H1 (cell line): ENCODE data around the gene FOXO4. TPM values are rescaled to one million over a fixed set of nuclear protein-coding genes. Genes with fewer than 3 reads are reported as not detected.

Experiments used
- CTCF ChIA-PET: fragments of 300-600 bp; sonication (Branson Sonifier 250); formaldehyde crosslinking; loops from one replicate; lab custom pipeline; 2021; ENCODE audit not compliant: partially characterized antibody; lab: Charles Lee
- POLR2A ChIA-PET: fragments of 300-600 bp; sonication (Branson Sonifier 250); formaldehyde crosslinking; loops from one replicate; lab custom pipeline; 2021; ENCODE audit warnings: inconsistent platforms; ENCODE audit not compliant: partially characterized antibody; lab: Charles Lee
- DNase-seq, 2 experiments: peaks; one replicate each; pipeline versions ENCODE4 v3.0.0 to v3.0.0-alpha.2; 2010 to 2022; ENCODE audit warnings: low spot score in 2 of 2, low read depth in 1 of 2, mixed read lengths in 1 of 2
- FAIRE-seq: peaks from 2 replicates; lab custom pipeline; 2011; peaks lifted over from hg19 to GRCh38; lab: Jason Lieb, UNC
- H2AFZ ChIP-seq: 2 replicates; pipeline ENCODE4 v1.8.1; 2012; ENCODE audit warnings: low read length, inconsistent platforms
- H2AK5ac ChIP-seq: 2 replicates; pipeline ENCODE4 v1.6.1; 2013; ENCODE audit warnings: low read depth, low read length
- H2BK120ac ChIP-seq: replicated peaks from 2 replicates; pipeline ENCODE3; 2013; ENCODE audit warnings: low read depth, low read length, inconsistent platforms
- H2BK12ac ChIP-seq: 2 replicates; pipeline ENCODE4 v1.6.1; 2013; ENCODE audit warnings: low read depth, low read length
- H2BK15ac ChIP-seq: 2 replicates; pipeline ENCODE4 v1.6.1; 2013; ENCODE audit warnings: low read length
- H2BK20ac ChIP-seq: 2 replicates; pipeline ENCODE4 v1.6.1; 2013; ENCODE audit warnings: low read length
- H2BK5ac ChIP-seq: 2 replicates; pipeline ENCODE4 v1.6.1; 2013; ENCODE audit warnings: low read depth, low read length
- H3K14ac ChIP-seq: 2 replicates; pipeline ENCODE4 v1.6.1; 2013; ENCODE audit warnings: inconsistent platforms; ENCODE audit not compliant: insufficient read length
- H3K18ac ChIP-seq: 2 replicates; pipeline ENCODE4 v1.6.1; 2013; ENCODE audit warnings: low read length; ENCODE audit errors: extremely low read depth
- H3K23ac ChIP-seq: 2 replicates; pipeline ENCODE4 v1.6.1; 2013; ENCODE audit warnings: inconsistent platforms; ENCODE audit not compliant: insufficient read length
- H3K23me2 ChIP-seq: 2 replicates; pipeline ENCODE4 v1.6.1; 2013; ENCODE audit warnings: low read depth, low read length
- H3K27ac ChIP-seq: 2 replicates; pipeline ENCODE4 v1.6.1; 2011; ENCODE audit warnings: low read depth, low read length, inconsistent platforms
- H3K27me3 ChIP-seq, 4 experiments: replicated peaks in 1 of 4; 1 replicate in 1 of 4; 2 replicates in 3 of 4; pipeline versions ENCODE4 v1.6.1 to v1.8.1; 2011 to 2013; ENCODE audit warnings: low read length in 3 of 4, mild to moderate bottlenecking in 3 of 4, inconsistent platforms in 2 of 4, mixed read lengths in 2 of 4, moderate library complexity in 1 of 4; ENCODE audit not compliant: control insufficient read depth in 3 of 4, insufficient read depth in 3 of 4; ENCODE audit errors: extremely low read depth in 1 of 4
- H3K36me3 ChIP-seq, 4 experiments: 2 replicates each; pipeline versions ENCODE4 v1.6.1 to v1.8.1; 2011 to 2013; ENCODE audit warnings: mild to moderate bottlenecking in 4 of 4, low read length in 3 of 4, moderate library complexity in 2 of 4, control low read depth in 1 of 4, inconsistent platforms in 1 of 4; ENCODE audit not compliant: insufficient read depth in 4 of 4, control insufficient read depth in 2 of 4
- H3K4ac ChIP-seq: replicated peaks from 2 replicates; pipeline ENCODE3; 2013; ENCODE audit warnings: low read length, low read depth, mixed read lengths, inconsistent platforms; ENCODE audit not compliant: insufficient read length
- H3K4me1 ChIP-seq, 4 experiments: replicated peaks in 1 of 4; 1 replicate in 1 of 4; 2 replicates in 3 of 4; pipeline versions ENCODE4 v1.6.1 to v1.8.1; 2011 to 2013; ENCODE audit warnings: low read length in 3 of 4, inconsistent platforms in 2 of 4, mixed read lengths in 1 of 4; ENCODE audit not compliant: insufficient read depth in 4 of 4, control insufficient read depth in 3 of 4
- H3K4me2 ChIP-seq, 2 experiments: 2 replicates each; pipeline versions ENCODE4 v1.6.1 to v1.8.1; 2011 to 2013; ENCODE audit warnings: low read depth in 2 of 2, low read length in 2 of 2, control low read depth in 1 of 2, inconsistent platforms in 1 of 2, mild to moderate bottlenecking in 1 of 2; ENCODE audit not compliant: insufficient read depth in 1 of 2
- H3K4me3 ChIP-seq, 4 experiments: fragments of 200-600, 300-600 bp in 1 of 4; sonication (generic), shearing (Covaris generic), sonication (Bioruptor Twin) in 1 of 4; 2 replicates each; pipeline versions ENCODE4 v1.5.1 to v1.8.1; 2011 to 2016; ENCODE audit warnings: low read length in 4 of 4, low read depth in 3 of 4, control low read depth in 2 of 4, inconsistent platforms in 2 of 4, mild to moderate bottlenecking in 2 of 4, mixed read lengths in 1 of 4, moderate library complexity in 1 of 4; ENCODE audit not compliant: insufficient read depth in 2 of 4; ENCODE audit errors: extremely low read depth in 1 of 4
- H3K56ac ChIP-seq: replicated peaks from 2 replicates; pipeline ENCODE3; 2013; ENCODE audit warnings: low read depth, mild to moderate bottlenecking, mixed read lengths, low read length, inconsistent platforms; ENCODE audit not compliant: insufficient read length
- H3K79me1 ChIP-seq: 2 replicates; pipeline ENCODE4 v1.6.1; 2013; ENCODE audit warnings: low read depth, low read length, control low read depth
- H3K79me2 ChIP-seq, 2 experiments: 2 replicates each; pipeline versions ENCODE4 v1.6.1 to v1.8.1; 2012 to 2013; ENCODE audit warnings: low read length in 2 of 2, mild to moderate bottlenecking in 2 of 2, inconsistent platforms in 1 of 2; ENCODE audit not compliant: insufficient read depth in 2 of 2, control insufficient read depth in 1 of 2
- H3K9ac ChIP-seq, 4 experiments: replicated peaks in 1 of 4; 1 replicate in 1 of 4; 2 replicates in 3 of 4; pipeline versions ENCODE4 v1.6.1 to v1.8.1; 2011 to 2013; ENCODE audit warnings: low read depth in 3 of 4, low read length in 3 of 4, control low read depth in 2 of 4, mild to moderate bottlenecking in 2 of 4, moderate library complexity in 2 of 4, inconsistent platforms in 1 of 4; ENCODE audit errors: extremely low read depth in 1 of 4
- H3K9me3 ChIP-seq, 2 experiments: 2 replicates each; pipeline versions ENCODE4 v1.6.1 to v1.8.1; 2012 to 2013; ENCODE audit warnings: mild to moderate bottlenecking in 2 of 2, moderate library complexity in 2 of 2, control low read depth in 1 of 2, inconsistent platforms in 1 of 2, low read depth in 1 of 2, low read length in 1 of 2, mixed read lengths in 1 of 2; ENCODE audit not compliant: insufficient read depth in 2 of 2
- H4K20me1 ChIP-seq, 2 experiments: replicated peaks in 1 of 2; 2 replicates each; pipeline versions ENCODE3 to v1.8.1; 2011 to 2013; ENCODE audit warnings: inconsistent platforms in 2 of 2, low read length in 2 of 2, mild to moderate bottlenecking in 1 of 2; ENCODE audit not compliant: insufficient read depth in 2 of 2, control insufficient read depth in 1 of 2
- H4K5ac ChIP-seq: 2 replicates; pipeline ENCODE4 v1.6.1; 2013; ENCODE audit warnings: low read length, low read depth, mixed read lengths, inconsistent platforms; ENCODE audit not compliant: insufficient read length
- H4K8ac ChIP-seq: 2 replicates; pipeline ENCODE4 v1.8.0; 2013; ENCODE audit warnings: mild to moderate bottlenecking, moderate library complexity, low read length, inconsistent platforms; ENCODE audit not compliant: insufficient read depth; ENCODE audit errors: extremely low read depth
- H4K91ac ChIP-seq: replicated peaks from 2 replicates; pipeline ENCODE3; 2013; ENCODE audit warnings: low read length, mixed read lengths, inconsistent platforms; ENCODE audit not compliant: insufficient read length
- CEBPB ChIP-seq: IDR thresholded peaks from 2 replicates; pipeline ENCODE4 v1.6.1; 2012; ENCODE audit warnings: low read depth, low read length
- SIX5 ChIP-seq: IDR thresholded peaks from 2 replicates; pipeline ENCODE4 v1.6.1; 2011; ENCODE audit warnings: mild to moderate bottlenecking, low read depth, low read length
- SP1 ChIP-seq: IDR thresholded peaks from 2 replicates; pipeline ENCODE4 v1.6.1; 2011; ENCODE audit warnings: low read depth, low read length
- WGBS, 2 experiments: shearing (Covaris generic) in 1 of 2; methylation state at CpG; one replicate each; pipeline versions ENCODE4 v1.1.6 to v1.1.7; 2013 to 2015; ENCODE audit warnings: low lambda C conversion rate in 2 of 2, mixed read lengths in 2 of 2, inconsistent platforms in 1 of 2, low coverage in 1 of 2, missing lambda C conversion rate in 1 of 2; ENCODE audit not compliant: insufficient replicate concordance in 2 of 2, insufficient coverage in 1 of 2, insufficient read length in 1 of 2; ENCODE audit errors: extremely low coverage in 1 of 2, missing lambda C conversion rate in 1 of 2; 5-methylcytosine and 5-hydroxymethylcytosine counted together
- polyA plus RNA-seq, 7 experiments: library from polyadenylated mRNA; depleted of rRNA in 3 of 7; stranded (reverse) in 5 of 7; unstranded in 2 of 7; fragments of >200 nt in 5 of 7; fragments of 200-250 nt in 2 of 7; gene quantifications; 1 replicate in 5 of 7; 2 replicates in 1 of 7; 4 replicates in 1 of 7; pipeline versions ENCODE4 v1.2.1 to v1.2.3, GENCODE V29; 2011 to 2013; ENCODE audit warnings: missing spikeins in 2 of 7, mixed read lengths in 2 of 7
- total RNA-seq: library from RNA; stranded (reverse); fragmentation: NEBNext Ultra II Directional; extraction: Animal tissue kit (Norgen Biotek cat#: 25700); gene quantifications from 2 replicates; pipeline ENCODE4 v1.2.1, GENCODE V29; 2021

The FOXO4 gene
- total and polyA plus RNA-seq, 2 of the 8 experiments (the other 6 are each of a cell fraction or from before 2014, with no cell fraction given) = 12.3 to 57.4 TPM

GRCh38 chrX:71095033-71095432 lies 618 bp upstream of the FOXO4 start:
- Histone ChIP-seq H2BK15ac (no peak overlapping the region), H4K5ac (no peak overlapping the region), H3K79me1 (no peaks in the 10 kb centered on the region; the same call in 1 of the 2 replicates), H3K23me2 (peaks cover 8% of the 10 kb centered on the region), H3K36me3 (no peaks in the 10 kb centered on the region), H3K14ac (no peak overlapping the region), H3K27ac (no peak overlapping the region), H4K20me1 (peaks cover 0 to 2% of the 10 kb centered on the region in 2 experiments), H4K91ac (no peak overlapping the region), H2BK5ac (no peak overlapping the region), H3K9ac (peak overlapping the region in 1 of 4 experiments; percentile 78; a peak in 4 of 7 replicates), H2AFZ (0 out of 2 replicates have a peak overlapping the region, but pooled peaks have one; percentile 95), H3K4me1 (peaks cover 4 to 11% (median 10%) of the 10 kb centered on the region in 4 experiments), H3K23ac (no peak overlapping the region), H3K4me3 (peak overlapping the region; percentile 43 to 78 (median 62)), H2AK5ac (no peak overlapping the region), H4K8ac (no peak overlapping the region), H3K4me2 (peak overlapping the region; percentile 82 to 95), H3K79me2 (peaks cover 0 to 8% of the 10 kb centered on the region in 2 experiments; a peak in 2 of 4 replicates), H3K27me3 (no peaks in the 10 kb centered on the region), H2BK120ac (no peak overlapping the region), H2BK20ac (no peak overlapping the region), H3K9me3 (no peaks in the 10 kb centered on the region), H3K18ac (no peak overlapping the region), H3K56ac (no peak overlapping the region), H3K4ac (no peak overlapping the region), H2BK12ac (no peak overlapping the region)
- WGBS, 2 experiments = 39% methylated on average over 4 of the region's 6 CpGs; no CpG with 5 or more reads in 1 of the 2 experiments
- no peak for TF ChIP-seq SP1
- no peak for TF ChIP-seq SIX5
- TF ChIP-seq CEBPB = no peak
- FAIRE-seq = no peak
- CTCF ChIA-PET = no interaction called here
- no peak for DNase-seq
- POLR2A ChIA-PET = no interaction called here
